ENCODE measurements around the gene STK31.
"Not testable (repeated sequence)": the region's sequence is repeated elsewhere in the genome, so short reads cannot be mapped to it uniquely, and the experiment has no call there.

STK31 gene

DNA sequence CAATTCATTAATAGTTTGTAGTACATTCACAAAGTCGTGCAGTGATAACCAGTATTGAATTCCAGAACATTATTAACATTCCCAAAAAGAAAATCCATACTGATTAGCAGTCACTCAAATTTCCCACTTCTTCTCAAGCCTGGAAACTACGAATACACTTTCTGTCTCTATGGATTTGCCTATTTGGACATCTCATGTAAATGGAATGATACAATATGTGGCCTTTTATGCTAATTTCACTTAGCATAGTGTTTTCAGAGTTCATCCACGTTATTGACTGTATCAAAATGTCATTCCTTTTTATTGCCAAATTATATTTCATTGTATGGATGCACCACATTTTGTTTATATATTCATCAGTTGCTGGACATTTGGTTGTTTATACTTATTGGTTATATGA is 78.8 kb downstream of the STK31 start:
- DNase-seq, result no peak

DNA sequence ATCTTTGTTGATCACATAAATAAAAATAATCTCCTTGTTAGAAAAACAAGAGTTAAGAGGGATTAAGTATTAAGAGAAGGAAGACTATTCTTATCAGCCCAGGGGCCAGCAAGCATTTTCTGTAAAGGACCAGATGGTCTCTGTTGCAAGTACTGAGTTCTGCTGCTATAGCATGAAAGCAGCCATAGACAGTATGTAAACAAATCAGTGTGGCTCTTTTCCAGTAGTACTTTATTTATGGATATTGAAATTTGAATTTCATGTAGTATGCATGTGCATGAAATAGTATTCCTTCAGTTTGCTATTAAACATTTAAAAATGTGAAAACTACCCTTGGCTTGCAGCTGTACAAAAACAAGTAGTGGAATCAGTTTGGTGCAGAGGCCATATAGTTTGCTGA is 81.7 kb downstream of the STK31 start:
- DNase-seq, result no peak

DNA sequence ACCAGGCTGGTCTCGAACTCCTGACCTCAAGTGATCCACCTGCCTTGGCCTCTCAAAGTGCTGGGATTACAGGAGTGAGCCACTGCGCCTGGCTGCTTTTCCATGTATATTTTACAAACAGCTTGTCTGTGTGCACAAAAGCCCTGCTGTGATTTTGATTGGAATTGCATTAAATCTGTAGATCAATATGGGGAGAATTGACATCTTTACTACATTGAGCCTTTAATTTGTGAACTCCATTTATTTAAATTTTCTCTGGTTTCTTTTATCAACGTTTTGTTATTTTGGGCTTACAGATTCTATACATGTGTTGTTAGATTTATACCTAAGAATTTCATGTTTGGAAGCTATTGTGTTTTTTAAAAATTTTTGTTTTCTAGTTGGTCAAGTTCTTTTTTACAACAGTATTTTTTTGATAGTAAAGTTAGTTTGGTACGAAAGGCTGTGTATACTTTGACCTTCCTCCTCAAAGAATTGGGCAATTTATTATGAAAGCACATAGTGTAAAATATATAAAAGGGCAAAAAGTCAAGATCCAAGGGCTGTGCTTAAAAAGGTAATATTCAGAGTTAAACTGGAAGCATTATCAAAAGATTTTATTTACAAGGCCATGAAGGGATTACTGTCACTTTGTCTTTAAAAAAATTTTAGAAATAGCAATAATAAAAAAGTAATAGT is 92.8 kb downstream of the STK31 start:
- no peak for DNase-seq

DNA sequence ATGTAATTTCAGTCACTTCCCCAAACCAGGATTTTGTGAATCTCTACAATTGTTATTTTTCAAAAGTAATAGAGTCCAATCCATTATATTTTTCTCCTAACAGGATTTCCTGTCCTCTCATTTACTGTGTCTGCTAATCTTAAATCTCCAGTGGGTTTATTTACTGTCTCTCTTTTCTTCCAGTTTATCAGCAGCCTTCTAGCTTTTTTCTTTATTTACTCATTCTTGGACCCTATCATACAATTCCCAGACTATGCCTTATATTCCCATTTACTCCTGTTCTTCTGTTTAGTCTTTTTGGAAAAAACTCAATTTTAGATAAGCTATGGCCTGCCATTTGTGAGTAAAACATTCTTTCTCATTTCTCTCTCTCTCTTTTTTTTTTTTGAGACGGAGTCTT is 94.7 kb downstream of the STK31 start:
- no peak for DNase-seq

DNA sequence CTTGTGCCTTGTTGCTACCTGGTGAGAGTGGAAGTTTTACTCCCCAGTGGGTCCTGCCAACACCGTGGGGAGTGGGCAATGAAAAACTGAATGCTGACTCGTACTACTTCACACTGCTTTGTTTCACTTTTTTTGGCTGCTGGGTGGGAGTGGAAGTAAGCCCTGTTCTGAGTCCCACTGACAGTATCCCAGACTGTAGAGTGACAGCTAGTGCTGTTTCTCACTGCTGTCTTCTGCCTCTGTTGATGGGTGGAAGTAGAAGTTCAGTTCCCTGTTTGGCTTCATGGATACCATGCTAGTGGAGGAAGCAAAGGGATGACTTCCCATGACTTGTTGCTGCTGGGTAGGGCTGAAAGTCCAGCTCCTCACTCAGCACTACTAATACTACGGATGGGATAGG is 98.4 kb downstream of the STK31 start:
- no peak for DNase-seq

DNA sequence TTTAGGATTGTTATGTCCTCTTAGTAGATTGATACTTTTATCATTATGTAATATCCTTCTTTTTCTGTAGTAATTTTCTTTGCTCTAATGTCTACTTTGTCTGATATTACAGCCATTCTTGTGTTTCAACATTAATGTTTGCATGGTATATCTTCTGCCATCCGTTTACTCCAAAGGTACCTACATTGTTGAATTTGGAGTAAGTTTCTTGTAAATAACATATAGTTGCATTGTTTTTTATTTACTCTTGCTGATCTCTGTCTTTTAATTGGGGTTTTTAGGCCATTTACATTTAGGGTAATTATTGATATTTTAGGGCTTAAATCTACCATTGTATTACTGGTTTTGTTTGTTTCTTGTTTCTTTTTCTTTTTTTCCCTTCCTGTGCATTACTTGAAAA is 100.1 kb downstream of the STK31 start:
- no peak for DNase-seq

DNA sequence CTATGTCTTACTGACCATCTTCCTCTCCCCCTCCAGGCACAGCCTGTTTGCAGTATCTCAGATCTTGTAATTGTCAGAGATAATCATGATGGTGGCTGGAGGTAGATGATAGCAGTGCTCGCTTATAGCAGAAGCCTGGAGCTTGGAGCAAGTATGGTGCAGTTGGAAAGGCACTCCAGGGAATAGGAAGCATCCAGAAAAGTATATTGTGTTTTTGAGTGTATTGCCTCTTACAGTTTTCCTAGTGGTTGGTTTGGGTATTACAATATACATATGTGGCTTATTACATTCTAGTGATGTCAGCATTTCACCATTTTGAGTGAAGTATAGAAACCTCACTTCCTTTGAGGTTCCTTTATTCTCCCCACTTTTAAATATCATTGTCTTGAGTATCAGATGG is 101.5 kb downstream of the STK31 start:
- no peak for DNase-seq

DNA sequence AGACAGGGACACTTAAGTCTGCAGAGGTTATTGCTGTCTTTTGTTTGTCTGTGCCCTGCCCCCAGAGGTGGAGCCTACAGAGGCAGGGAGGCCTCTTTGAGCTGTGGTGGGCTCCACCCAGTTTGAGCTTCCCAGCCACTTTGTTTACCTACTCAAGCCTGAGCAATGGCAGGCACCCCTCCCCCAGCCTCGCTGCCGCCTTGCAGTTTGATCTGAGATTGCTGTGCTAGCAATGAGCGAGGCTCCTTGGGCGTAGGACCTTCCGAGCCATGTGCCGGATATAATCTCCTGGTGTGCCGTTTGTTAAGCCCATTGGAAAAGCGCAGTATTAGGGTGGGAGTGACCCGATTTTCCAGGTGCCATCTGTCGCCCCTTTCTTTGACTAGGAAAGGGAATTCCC is 118.1 kb downstream of the STK31 start:
- not testable (repeated sequence) for DNase-seq

DNA sequence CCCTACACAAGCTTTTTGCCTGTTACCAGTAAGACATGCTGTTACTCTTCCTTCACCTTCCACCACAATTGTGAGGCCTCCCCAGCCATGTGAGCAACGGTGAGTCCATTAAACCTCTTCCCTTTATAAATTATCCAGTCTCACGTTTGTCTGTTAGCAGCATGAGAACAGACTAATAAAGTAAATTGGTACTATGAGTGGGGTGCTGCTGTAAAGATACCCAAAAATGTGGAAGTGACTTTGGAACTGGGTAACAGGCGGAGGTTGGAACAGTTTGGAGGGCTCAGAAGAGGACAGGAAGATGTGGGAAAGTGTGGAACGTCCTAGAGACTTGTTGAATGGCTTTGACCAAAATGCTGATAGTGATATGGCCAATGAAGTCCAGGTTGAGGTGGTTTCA is 122.7 kb downstream of the STK31 start:
- DNase-seq, result not testable (repeated sequence)

DNA sequence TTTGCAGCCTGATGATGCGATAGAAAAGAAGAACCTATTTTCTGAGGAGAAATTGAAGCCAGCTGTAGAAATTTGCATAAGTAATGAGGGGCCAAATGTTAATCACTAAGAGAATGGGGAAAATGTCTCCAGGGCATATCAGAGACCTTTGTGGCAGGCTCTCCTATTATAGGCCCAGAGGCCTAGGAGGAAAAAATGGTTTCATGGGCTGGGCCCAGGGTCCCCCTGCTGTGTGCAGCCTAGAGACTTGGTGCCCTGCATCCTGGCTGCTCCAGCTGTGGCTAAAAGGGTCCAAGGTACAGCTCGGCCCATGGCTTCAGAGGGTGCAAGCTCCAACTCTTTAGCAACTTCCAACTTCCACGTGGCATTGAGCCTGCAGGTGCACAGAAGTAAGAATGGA is 123.4 kb downstream of the STK31 start:
- DNase-seq, result no peak

DNA sequence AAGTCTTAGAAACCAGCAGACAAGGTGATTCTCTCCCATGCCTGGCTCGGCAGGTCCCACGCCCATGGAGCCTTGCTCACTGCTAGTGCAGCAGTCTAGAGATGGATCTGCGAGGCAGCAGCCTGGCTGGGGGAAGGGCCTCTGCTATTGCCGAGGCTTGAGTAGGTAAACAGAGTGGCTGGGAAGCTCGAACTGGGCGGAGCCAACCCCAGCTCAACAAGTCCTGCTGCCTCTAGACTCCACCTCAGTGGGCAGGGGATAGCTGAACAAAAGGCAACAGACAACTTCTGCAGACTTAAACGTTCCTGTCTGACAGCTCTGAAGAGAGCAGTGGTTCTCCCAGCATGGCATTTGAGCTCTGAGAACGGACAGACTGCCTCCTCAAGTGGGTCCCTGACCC is 134.8 kb downstream of the STK31 start:
- DNase-seq, result not testable (repeated sequence)

DNA sequence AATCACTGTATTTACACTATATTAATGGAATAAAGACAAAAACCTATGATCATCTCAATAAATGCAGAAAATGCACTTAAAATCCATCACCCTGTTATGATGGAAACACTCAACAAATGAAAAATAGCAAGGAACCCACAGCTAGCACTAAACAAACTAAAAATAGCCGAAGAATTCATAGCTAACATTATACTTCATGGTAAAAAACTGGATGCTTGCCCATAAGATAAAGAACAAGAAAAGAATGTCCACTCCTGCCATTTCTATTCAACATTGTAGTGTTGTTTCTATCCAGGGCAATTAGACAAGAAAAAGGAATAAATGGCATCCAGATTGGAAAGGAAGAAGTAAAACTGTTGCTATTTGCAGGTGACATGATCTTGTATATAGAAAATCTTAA is 142.1 kb downstream of the STK31 start:
- DNase-seq, result no peak

DNA sequence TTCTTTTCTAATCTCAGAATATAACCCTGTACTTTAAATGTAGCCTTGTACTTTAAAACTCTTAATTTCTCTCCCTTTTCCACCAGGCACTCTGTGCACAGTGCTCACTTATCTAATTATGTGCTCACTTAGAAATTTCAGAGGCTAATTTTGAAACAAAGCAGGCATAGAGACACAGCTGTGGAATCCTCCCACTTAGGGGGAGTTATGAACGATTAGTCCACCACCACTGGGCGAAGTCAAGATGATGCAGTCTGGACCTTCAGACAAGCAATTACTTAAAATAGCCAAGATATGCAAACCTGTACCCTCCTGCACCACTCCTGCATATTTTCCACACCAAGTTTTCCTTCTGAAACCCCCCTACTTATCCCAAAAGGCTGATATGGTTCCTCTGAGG is 143.0 kb downstream of the STK31 start:
- DNase-seq, result no peak

DNA sequence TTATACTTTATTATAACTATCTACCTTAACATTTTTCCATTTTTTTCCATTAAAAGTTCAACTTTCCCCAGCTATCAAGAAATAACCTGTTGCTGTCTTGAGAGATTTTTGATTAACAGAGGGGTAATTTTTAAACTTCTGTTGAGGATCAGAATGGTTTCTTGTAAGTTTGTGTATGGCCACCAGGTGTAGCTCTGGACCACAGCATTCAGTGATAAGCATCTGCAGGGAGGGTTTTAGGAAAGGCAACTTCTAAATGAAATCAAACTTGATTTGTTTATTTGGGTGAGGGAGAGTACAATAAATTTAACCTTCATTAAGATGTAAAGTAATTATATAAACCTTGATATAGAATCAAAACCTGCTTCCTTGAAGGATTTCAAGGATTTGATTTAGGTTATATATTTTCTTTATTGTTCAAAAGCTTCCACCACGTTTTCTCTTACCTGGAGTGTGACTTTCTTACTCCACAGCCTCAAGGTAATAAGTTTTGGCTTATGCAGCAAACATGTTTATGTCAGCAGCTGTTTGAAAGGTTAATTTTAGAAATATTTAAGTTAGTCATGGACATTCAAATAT is 153.3 kb downstream of the STK31 start:
- no peak for DNase-seq

DNA sequence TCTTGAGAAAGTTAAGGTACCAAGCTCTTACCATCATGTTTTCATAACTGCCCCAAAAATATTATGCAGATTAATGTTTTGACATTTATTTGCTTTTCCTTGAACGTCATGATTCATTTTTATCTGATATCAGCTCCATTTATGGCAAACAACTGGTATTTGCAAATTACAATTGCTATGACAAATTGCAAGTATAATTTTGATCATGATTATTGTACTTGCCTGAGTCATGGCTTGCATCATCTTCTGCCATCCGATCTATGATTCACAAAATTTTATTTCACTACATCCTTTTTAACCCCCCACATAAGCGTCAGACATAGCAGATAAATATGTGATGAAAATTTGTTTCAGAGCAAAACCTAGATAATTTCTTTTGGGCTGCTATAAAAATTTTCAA is 155.0 kb downstream of the STK31 start:
- no peak for DNase-seq

DNA sequence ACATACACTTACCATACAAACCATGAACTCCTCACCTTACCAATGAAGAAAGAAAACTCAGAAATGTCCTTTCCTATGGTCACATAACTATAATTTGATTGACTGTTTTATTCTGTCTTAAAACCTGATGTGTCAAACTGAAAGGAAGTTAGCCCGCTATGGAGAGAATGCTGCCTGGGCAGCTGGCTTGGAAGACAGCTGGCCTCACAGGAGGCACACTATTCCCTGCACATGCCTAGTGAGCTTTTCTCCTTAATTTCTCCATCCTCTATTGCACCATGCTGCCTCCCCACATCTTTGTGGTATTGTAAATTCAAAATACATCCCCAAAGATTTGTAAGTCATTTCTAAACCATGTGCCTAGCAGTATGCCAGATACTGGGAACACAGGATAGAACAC is 163.3 kb downstream of the STK31 start:
- DNase-seq, result no peak

DNA sequence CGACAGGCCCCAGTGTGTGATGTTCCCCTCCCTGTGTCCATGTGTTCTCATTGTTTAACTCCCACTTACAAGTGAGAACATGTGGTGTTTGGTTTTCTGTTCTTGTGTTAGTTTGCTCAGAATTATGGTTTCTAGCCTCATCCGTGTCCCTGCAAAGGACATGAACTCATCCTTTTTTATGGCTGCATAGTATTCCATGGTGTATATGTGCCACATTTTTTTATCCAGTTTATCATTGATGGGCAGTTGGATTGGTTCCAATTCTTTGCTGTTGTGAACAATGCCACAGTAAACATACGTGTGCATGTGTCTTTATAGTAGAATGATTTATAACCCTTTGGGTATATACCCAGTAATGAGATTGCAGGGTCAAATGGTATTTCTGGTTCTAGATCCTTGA is 166.5 kb downstream of the STK31 start:
- DNase-seq, result not testable (repeated sequence)
